GM20431 (cell line): ENCODE results near the gene LAMTOR2.
"Not testable (repeated sequence)": the region's sequence is repeated elsewhere in the genome, so short reads cannot be mapped to it uniquely, and the experiment has no call there.

Experiments
- in situ Hi-C: fragments of 300-500 bp; cut with MseI, MboI; formaldehyde crosslinking; loops from one replicate; pipeline ENCODE4 v1.15.0; 2020; ENCODE audit warnings: low sequenced_read_pairs; ENCODE audit not compliant: unreplicated experiment

LAMTOR2 gene

GRCh38 chr1:156051011-156051725 is 3.4 kb upstream of the LAMTOR2 start:
- in situ Hi-C loops, result no loop called here

- in situ Hi-C loops, result no loop called here
Observed at GRCh38 chr1:156052862-156053767, 1.5 kb upstream of the LAMTOR2 start.

GRCh38 chr1:156053768-156054499 is 648 bp upstream of the LAMTOR2 start, which contains the start of gene UBQLN4:
UBQLN4 (minus strand) TSS chr1:156053798; CDS start chr1:156053701, 97 bp downstream.
- in situ Hi-C loops, result no loop called here

GRCh38 chr1:156055281-156056048 is 883 bp downstream of the LAMTOR2 start:
- in situ Hi-C loops, result no loop called here

- in situ Hi-C loops, result no loop called here
Observed at GRCh38 chr1:156056326-156056849, 1.8 kb downstream of the LAMTOR2 start.

GRCh38 chr1:156060937-156061636 is 6.5 kb downstream of the LAMTOR2 start, which contains the start of gene RAB25:
RAB25 (plus strand) TSS chr1:156061160; CDS start chr1:156061401, 241 bp downstream.
- in situ Hi-C loops, result no loop called here

GRCh38 chr1:156062189-156062588 is 7.6 kb downstream of the LAMTOR2 start:
- in situ Hi-C loops, result no loop called here

GRCh38 chr1:156063997-156064285 is 9.4 kb downstream of the LAMTOR2 start:
- in situ Hi-C loops, result no loop called here

GRCh38 chr1:156064615-156065014 is 10.0 kb downstream of the LAMTOR2 start:
- in situ Hi-C loops, result no loop called here

GRCh38 chr1:156065212-156065611 is 10.6 kb downstream of the LAMTOR2 start:
- in situ Hi-C loops, result no loop called here

- in situ Hi-C loops, result no loop called here
Observed at GRCh38 chr1:156065871-156066270, 11.3 kb downstream of the LAMTOR2 start.

- in situ Hi-C loops, result no loop called here
Observed at GRCh38 chr1:156067262-156067661, 12.7 kb downstream of the LAMTOR2 start.

GRCh38 chr1:156069490-156070455 is 15.2 kb downstream of the LAMTOR2 start:
- in situ Hi-C loops, result no loop called here

GRCh38 chr1:156070548-156070947 is 16.0 kb downstream of the LAMTOR2 start:
- in situ Hi-C loops, result no loop called here

- in situ Hi-C loops, result not testable (repeated sequence)
Observed at GRCh38 chr1:156071332-156071816, 16.8 kb downstream of the LAMTOR2 start.

GRCh38 chr1:156072251-156072650 is 17.7 kb downstream of the LAMTOR2 start:
- in situ Hi-C loops, result no loop called here

GRCh38 chr1:156073110-156073687 is 18.6 kb downstream of the LAMTOR2 start:
- in situ Hi-C loops, result no loop called here
